ENCODE data around the gene DNAJC13. TPM values are rescaled to one million over a fixed set of nuclear protein-coding genes. Genes with fewer than 3 reads are reported as not detected.

Gene DNAJC13
- total RNA-seq, 1 experiment from 2014 or later = 50.0 TPM

DNA sequence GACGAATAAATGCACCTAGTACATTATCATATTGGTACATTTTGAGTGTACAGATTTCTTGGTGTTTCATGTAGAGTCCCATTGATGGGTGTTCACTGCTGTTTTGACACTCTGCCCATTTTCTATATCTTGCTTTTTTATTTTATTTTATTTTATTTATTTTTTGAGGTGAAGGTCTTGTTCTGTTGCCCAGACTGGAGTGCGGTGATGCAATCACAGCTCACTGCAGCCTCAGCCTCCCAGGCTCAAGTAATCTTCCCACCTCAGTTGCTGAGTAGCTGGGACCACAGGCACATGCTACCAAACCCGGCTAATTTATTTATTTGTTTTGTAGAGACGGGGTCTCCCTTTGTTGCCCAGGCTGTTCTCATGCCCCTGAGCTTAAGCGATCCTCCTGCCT is 44.2 kb downstream of the DNAJC13 start:
- DNase-seq (ENCODE audit: low read depth) = no peak

DNA sequence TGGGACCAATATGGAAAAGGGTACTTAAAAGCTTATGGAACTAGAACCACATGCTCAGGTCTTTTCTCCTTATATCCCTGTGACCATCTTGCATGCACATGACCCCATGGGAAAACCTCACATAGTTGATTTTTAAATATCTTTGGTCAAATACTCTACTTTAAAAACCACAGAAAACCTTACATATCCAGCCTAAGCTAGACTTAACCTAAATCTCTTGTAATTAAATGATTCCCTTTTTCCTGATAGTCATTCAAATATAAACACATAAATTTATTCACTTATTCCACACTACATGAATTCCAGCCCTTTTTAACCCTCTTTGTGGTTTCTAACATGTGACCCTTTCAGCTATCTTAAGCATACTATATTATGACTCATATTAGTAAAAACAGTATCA is 46.8 kb downstream of the DNAJC13 start:
- DNase-seq (ENCODE audit: low read depth) = peak; percentile 2

DNA sequence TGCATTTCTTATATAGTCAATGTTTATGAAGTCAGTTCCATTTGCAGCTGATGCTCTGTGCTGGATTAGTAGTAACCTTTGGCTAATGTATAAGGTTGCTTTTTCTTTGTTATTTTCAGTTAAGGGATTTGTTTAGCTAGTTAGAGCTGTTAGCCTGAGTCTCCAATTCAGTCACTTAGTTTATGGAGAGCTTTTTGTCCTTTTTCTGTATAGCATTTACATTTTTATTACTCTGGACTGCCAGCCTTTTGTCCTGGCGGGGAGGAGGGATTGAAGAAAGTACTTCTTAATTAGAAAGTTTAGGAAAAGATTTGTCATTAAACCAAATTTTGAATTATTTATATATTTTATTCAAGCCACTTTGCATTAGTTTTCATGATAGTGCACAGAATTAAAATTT is 52.0 kb downstream of the DNAJC13 start:
- DNase-seq (ENCODE audit: low read depth) = no peak

DNA sequence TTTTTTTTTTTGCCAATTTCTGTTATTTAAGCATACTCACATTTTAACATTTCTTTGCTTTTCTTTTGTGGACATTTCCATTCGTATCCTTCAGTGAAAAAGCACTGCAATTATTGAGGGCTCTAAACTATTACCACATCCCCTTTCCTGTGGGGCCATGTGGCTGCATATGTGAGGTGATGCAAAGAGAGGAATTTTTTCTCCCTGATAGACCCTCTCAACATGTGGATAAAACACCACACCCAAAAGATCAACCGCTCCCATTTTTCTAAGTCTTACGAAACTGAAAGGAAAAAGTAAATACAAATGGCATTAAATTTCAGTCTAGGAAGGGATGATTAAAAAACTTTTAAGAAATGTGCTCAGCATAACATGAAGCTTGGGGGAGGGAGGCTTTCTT is 68.8 kb downstream of the DNAJC13 start:
- DNase-seq (ENCODE audit: low read depth) = no peak

DNA sequence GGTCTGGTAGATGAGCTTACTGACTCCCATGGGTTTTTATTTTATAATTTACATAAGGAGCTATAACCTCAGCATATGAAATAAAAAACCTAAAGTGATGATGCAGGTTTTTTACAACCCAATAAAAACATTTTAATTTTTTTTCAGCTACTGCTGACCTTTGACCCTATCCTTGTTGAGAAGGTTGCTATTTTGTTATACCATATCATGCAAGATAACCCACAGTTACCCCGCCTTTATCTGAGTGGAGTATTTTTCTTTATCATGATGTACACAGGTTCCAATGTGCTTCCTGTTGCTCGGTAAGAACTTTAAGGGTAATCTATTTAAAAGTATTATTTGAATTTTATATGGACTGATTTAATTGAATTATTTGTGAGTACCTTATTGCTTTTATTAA is 70.8 kb downstream of the DNAJC13 start:
- DNase-seq (ENCODE audit: low read depth) = no peak

DNA sequence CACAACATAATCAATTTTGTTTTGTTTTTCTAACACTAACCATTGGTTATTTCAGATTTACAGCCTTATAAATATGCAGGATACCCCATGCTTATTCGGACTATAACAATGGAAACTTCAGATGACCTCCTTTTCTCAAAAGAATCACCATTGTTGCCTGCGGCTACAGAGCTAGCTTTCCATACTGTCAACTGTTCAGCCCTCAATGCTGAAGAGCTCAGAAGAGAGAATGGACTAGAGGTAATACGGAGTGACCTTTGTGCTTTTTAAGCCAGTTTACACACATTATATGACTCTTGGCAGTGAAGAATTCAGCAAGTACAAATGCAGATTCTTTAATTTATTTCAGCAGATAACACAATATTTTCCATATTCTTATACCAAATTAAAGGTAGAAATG is 81.8 kb downstream of the DNAJC13 start:
- no peak for DNase-seq (ENCODE audit: low read depth)

DNA sequence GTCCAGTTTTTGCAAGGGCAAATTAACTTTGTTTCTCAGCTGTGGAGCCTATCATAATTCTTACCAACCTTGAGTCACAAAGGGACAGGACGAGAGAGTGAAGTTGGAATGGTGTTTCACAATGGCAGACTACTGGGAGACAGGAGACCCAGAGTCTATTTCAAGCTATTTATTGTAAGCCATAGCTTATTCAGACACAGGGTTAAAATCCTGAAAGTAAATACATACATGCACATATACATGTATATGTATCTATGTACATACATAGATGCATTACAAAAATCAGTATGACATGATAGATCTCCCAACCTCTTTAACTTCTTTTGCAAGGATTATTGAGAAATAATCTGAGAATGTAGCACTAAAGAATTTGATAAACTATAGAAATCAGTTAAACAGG is 86.3 kb downstream of the DNAJC13 start:
- DNase-seq (ENCODE audit: low read depth) = no peak

DNA sequence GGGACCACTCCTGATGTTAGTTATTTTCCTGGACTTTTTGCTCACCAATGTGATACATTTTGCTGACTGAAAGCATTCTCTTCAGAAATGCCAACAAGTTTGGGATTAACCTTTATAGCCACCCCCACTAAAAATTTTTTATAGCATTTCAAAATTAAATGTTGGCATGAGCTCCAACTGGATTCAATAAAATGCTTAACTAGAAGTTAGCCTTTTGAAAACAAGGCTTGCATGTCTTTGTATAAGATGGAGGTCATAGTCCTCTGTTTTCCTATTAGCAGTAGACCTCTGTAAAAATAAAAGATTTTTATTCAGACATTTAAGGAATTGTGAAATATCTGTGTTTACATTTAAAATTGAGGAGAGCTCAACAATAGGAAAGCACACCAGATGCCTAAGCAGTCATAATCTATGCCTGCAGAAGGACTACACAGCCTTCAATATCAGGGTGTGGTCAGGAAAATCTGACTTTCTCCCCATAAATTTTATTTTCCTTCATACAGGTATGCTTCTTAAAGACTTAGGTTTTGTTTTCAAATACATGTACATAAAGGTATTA is 87.2 kb downstream of the DNAJC13 start:
- no peak for DNase-seq (ENCODE audit: low read depth)

DNA sequence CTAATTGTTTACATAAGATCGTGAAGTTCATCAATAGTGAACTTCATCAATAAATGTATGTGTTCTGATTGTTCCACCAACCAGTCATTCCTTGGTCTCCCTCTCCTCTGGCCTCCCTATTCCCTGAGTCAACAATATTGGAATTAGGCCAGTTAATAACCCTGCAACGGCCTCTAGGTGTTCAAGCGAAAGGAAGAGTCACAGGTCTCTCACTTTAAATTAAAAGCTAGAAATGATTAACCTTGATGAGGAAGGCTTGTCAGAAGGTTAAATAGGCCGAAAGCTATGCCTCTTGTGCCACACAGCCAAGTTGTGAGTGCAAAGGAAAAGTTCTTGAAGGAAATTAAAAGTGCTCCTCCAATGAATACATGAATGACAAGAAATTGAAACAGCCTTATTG is 90.4 kb downstream of the DNAJC13 start:
- no peak for DNase-seq (ENCODE audit: low read depth)

DNA sequence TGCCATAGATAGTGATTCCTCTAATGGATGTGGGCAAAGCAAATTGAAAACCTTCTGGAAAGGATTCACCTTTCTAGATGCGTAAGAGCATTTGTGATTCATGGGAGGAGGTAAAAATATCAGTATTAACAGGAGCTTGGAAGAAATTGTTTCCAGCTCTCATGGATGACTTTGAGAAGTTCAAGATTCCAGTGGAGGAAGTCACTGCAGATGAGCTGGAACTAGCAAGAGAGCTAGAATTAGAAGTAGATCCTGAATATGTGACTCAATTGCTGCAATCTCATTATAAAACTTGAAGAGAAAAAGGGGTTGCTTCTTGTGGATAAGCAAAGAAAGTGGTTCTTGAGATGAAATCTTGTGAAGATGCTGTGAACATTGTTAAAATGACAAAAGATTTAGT is 91.8 kb downstream of the DNAJC13 start:
- DNase-seq (ENCODE audit: low read depth) = no peak

DNA sequence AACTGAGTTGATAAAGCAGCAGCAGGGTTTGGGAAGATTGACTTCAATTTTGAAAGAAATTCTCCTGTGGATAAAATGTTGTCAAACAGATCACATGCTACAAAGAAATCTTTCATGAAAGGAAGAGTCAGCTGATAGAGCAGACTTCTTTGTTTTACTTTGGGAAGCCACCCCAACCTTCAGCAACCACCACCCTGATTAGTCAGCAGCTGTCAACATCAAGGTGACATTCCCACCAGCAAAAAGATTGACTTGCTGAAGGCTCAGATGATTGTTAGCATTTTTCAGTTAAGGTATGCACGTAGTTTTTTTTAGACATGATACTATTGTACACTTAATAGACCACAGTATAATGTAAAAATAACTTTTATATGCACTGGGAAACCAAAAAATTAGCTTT is 92.2 kb downstream of the DNAJC13 start:
- DNase-seq (ENCODE audit: low read depth) = no peak

DNA sequence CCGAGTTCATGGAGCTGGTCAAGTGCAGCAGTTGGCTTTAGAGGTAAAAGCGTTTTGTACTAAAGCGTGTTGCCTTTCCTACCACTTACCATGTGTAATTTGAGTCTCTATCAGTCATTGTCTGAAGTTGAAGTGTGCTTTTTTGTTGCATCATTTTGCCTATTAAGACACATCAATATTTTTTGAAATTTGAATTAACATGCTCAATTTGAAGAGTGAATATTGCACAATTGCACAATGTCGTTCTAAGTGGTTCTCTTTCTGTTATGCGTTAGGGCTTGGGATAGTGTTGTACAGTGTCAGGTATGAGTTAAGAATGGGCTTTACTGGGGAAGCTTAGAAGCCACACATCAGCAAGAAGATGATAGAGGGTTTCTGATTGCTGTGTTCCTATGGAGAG is 95.8 kb downstream of the DNAJC13 start:
- DNase-seq (ENCODE audit: low read depth) = no peak

DNA sequence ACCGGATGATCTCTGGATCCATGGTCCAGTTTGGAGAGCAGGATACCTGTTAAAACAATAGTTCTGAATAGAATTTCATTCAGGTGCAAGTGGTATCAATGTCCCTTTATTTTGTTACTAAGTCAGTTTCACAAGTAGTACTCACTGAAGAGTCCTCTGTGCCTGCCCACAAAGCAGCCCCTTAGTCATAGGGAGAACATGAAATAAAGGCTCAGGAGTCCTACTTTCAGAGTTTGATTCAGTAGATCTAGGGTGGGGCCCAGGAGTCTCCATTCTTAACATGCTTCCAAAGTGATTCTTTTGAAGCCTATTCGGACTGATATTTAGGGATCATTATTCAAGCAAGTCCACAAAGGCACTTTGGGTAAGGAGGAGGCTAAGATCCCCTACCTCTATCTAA is 100.0 kb downstream of the DNAJC13 start:
- no peak for DNase-seq (ENCODE audit: low read depth)

DNA sequence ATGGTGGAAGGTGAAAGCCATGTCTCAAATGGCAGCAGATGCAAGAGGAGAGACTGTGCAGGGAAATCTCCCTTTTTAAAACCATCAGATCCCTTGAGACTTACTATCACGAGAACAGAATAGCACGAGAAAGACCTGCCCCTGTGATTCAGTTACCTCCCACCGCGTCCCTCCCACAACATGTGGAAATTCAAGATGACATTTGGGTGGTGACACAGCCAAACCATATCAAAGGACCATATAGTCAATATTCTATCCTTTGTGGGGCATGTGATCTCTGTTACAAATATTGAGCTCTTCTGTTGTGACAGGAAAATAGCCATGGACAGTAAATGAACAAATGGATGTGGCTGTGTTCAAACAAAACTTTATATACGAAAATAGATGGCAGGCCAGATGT is 102.6 kb downstream of the DNAJC13 start:
- DNase-seq (ENCODE audit: low read depth) = no peak

DNA sequence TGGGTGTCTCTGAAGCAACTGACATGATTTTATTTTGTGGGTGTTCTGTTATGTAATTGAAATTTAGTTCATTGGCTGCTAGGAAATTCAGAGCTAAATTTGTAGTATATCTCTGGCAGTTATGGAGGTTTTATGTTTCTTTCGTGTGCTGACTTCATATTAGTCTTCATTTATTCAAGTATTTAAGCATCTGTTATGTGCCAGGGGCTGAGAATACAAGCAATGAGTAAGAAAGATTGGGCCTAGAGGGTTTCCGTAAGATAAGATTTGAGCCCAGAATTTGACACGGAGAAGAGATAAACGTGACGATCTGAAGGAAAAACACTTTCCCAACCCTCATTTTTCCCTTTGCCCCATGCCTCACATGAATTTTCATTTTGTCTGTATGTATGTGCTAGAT is 104.6 kb downstream of the DNAJC13 start:
- no peak for DNase-seq (ENCODE audit: low read depth)

DNA sequence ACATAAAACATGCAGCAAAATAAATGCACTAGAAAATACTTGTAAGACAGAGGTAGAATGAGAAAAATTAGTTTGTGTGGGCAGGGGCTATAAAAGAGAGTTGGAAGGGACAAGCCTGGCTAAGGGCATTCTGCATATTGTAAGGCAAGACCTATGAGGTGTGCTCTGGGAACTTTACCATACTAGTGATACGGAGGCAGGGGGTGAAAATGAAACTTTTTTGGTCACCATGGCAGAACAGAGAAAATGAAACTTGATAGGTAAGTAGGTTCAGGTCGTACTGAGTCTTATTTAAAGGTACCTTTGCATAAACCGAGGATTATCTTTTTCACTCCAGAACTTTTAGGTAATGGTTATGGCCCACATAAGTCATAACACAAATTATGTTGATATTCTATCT is 105.1 kb downstream of the DNAJC13 start:
- DNase-seq (ENCODE audit: low read depth) = no peak

DNA sequence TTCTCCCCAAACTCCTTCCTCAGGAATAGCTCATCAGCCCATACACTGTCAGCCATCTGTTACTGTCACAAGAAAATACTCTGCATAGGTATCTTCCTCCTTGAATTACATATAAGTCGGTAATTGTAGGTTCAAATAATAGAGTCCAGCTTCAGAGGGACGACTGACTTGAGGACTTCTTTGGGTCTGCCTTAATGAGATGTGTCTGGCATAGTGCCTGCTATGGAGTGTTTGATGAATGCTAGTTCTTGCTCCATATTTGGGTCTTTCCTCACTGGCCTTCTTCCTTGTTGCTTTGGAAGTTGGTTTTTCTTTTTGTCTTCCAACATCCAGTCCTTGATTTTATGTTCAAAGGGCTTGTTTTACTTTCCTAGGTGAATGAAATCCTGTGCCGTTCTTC is 113.3 kb downstream of the DNAJC13 start:
- DNase-seq (ENCODE audit: low read depth) = no peak

DNA sequence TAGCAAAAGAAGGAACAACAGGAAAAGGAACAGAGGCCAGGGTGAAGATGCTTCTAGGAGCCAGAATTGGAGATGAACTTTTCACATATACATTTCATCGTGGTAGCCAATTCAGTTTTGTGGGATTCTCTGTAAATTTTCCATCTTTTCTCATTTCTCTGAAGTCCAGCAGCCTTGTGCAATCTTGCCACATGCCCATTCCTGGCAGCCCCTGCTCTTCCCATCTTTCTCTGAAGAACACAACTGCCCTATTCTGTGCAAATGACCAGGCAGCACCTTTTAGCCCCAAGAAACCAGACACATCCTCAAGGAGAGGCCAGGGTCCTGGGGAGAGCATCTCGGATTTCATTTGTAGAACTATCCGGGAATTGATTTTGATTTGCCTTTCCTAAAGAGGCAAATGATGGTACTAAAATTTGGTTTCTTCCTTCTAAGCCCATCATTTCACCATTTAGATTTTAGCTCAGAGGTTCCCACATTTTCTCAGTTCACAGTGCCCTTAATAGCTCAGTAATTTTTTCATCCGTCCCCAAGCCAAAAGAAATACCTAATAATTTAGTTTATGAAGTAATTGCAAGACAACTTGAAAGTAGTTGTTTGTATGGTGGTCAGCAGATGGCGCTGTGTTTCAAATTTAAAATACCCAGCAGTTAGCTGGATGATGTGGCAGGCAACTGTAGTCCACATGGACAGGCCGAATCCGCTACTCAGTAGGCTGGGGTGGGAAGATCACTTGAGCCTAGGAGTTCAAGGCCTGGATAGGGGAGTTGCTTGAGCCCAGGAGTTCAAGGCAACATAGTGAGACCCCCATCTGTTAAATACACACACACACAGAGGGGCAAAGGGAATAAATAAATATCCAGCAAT is 118.5 kb downstream of the DNAJC13 start:
- peak; percentile 77 for DNase-seq (ENCODE audit: low read depth)

DNA sequence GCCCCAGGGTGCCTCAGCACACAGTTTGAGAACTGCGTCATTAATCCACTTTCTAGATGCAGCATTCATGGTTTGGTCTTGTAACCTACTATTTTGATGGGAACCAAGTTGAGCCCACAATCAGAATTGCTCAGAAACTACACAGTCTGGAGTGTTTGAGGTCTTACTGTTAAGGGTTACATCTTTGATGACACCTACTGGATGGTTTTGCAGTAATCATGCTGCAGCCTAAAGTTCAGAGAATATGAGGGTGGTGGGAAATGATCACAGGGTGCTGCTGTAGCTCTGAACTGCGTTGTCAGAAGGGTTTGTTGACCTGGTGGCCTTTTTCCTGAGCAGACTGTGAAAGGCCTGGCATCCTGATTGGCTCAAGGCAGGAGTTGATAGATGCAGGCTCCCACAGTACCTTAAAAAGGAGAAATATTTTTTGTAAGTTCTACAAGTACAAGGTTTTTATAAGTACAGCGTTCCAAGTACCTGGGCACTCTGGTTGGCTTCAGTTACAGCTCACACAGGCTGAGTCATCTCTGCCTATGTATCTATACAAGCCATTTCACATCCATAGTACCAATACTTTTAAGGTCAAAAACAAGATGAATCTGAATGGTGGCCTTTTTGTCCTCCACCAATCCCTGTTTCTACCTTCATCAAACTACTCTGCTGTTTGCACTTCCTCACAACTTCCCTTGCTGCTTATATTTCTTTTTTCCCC is 119.3 kb downstream of the DNAJC13 start:
- DNase-seq (ENCODE audit: low read depth) = no peak

DNA sequence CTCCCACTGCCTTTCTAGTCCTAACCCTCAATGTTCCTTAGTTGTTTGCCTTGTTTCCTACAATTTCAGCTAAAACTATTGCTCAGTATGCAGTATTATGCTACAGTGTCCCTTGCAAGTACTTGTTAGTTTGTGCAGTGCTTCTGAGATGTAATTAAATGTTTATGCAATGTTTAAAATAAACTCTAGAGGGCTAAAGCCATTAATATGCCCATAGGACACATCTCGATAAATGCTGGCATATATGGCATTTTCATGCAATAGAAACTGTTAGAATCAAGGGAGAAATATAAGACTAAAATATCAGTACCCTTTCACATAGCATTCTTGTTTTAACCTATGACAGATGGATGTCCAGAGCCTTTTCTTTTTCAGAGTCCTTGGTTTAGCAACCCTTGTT is 120.0 kb downstream of the DNAJC13 start:
- DNase-seq (ENCODE audit: low read depth) = no peak

DNA sequence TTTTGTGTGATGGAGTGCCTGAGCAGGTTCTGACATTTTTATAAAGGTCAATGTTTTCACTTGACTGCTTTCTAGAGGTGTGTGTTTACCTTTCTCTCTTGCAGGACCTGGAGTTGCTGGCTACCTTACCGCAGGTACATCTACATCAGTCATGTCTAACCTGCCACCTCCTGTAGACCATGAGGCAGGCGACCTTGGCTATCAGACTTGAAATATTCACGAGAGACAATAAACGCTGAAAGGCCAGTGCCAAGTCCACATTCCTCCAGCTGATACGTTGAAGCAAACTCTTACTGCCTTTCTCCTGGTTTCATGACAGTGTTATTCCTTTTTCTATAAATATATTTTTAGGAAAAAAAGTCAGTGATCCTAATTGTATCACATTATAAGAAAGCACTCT is 120.8 kb downstream of the DNAJC13 start:
- DNase-seq (ENCODE audit: low read depth) = no peak

DNA sequence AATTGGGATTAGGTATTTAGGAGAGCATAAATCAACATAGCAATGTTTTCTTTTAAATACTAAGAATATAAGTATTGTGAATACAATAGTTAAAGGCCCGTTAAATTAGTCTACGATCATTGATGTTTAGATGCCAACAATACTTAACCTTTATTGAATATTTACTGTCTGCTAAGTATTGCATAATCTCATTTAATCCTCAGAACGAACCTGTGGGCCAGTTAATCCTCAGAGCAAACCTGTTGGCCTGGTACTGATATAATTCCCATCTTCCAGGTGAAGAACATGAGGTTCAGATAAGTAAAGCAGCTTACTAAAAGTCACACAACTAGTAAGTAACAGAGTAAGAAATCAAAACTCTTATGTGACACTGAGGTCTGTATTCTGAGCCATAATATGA is 122.4 kb downstream of the DNAJC13 start:
- DNase-seq (ENCODE audit: low read depth) = no peak

DNA sequence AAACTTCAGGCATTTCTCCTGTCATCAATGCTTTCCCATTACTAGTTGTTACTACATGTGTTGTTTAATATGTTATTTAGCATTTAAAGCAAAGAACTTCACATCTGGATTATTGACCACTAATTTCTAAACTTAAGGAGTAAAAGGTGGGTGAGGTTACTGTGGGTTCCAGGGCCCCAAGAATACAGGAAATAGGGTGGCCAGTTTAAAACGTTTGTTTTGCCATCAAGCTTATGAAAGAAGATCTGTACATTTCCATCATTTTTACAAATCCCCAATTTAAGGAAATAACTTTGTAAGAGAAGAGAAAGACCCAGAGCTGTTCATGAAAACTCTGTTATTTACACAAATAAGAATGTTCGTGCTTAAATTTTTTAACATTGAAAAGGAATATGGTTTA is 125.3 kb downstream of the DNAJC13 start:
- DNase-seq (ENCODE audit: low read depth) = no peak

Measured in RPMI7951 (cell line).